SJSA1 (cell line): Measurements from ENCODE around the gene BAG1. TPM values are rescaled to one million over a fixed set of nuclear protein-coding genes. Genes with fewer than 3 reads are reported as not detected.

Experiments
- DNase-seq, 2 experiments: peaks; one replicate each; pipeline ENCODE4 v3.0.0-alpha.2; 2015 to 2020; ENCODE audit warnings: low spot score in 2 of 2, low read depth in 1 of 2
- H3K27ac ChIP-seq: fragments of 250-450 bp; sonication (Bioruptor Pico); 2 replicates; pipeline ENCODE4 v1.5.1; 2020; ENCODE audit warnings: mild to moderate bottlenecking, moderate library complexity
- H3K27me3 ChIP-seq: fragments of 250-450 bp; sonication (Bioruptor Pico); replicated peaks from 2 replicates; pipeline ENCODE4 v1.5.1; 2020; ENCODE audit warnings: mild to moderate bottlenecking, moderate library complexity
- H3K36me3 ChIP-seq: fragments of 250-450 bp; sonication (Bioruptor Pico); 2 replicates; pipeline ENCODE4 v1.5.1; 2020; ENCODE audit warnings: mild to moderate bottlenecking
- H3K4me1 ChIP-seq: fragments of 250-450 bp; sonication (Bioruptor Pico); replicated peaks from 2 replicates; pipeline ENCODE4 v1.6.1; 2021; ENCODE audit warnings: mild to moderate bottlenecking
- H3K4me3 ChIP-seq: fragments of 250-450 bp; sonication (Bioruptor Pico); 2 replicates; pipeline ENCODE4 v1.5.1; 2020; ENCODE audit warnings: mild to moderate bottlenecking
- H3K9me3 ChIP-seq: fragments of 250-450 bp; sonication (Bioruptor Pico); replicated peaks from 2 replicates; pipeline ENCODE4 v1.5.1; 2020; ENCODE audit warnings: mild to moderate bottlenecking
- total RNA-seq: library from RNA; depleted of rRNA; stranded (reverse); fragments of >200 nt; shearing (Covaris generic); gene quantifications from 2 replicates; pipeline ENCODE4 v1.2.3, GENCODE V29; 2014; rRNA removed

The BAG1 gene
- total RNA-seq, 1 experiment from 2014 or later = 25.0 TPM

DNA sequence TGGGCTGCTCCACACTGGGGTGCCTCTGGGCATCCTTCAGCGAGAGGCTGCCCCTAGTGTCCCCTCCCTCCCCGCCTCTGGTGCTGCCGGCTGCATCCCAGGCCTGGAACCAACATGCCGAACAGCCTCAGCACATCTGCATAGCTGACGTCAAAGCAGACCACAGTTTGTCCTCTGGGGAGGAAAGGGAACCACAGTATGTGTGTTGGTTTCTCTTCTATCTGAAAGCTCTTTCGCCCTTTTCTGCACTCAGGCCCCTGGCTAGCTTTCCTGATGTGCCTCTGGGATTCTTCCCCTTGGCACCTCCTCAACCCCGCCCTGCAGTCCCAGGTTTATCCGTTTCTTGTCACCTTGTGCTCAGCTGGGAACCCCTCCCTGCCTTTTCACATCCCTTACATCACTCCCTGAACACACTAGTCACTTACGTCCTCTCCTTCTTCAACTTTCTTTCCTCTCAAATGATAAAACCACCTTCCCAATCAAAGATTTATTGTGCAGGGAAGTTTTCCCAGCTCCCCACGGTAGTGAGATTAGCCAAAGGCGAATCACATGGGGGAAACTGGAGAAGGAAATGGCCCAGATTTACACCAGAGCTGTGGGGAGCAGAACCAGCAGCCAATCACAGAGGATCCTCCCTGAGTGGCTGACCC is 61.8 kb downstream of the BAG1 start:
- no peaks in the 10 kb centered on the region for H3K36me3 ChIP-seq
- no peak for DNase-seq
- H3K4me3 ChIP-seq = no peak overlapping the region
- no peaks in the 10 kb centered on the region for H3K9me3 ChIP-seq
- H3K27me3 ChIP-seq = no peaks in the 10 kb centered on the region
- H3K27ac ChIP-seq = no peak overlapping the region
- H3K4me1 ChIP-seq = no peaks in the 10 kb centered on the region

Other genes starting within 250 kb of the BAG1 start
- 142 and 143 TPM in 2 replicates for gene DNAJA1, start 239.4 kb downstream of the BAG1 start, total RNA-seq
- gene SMU1, start 188.0 kb downstream of the BAG1 start, total RNA-seq = 12.9 and 17.0 TPM in 2 replicates
- 2.6 and 4.7 TPM in 2 replicates for gene B4GALT1, start 97.4 kb downstream of the BAG1 start, total RNA-seq
- gene SPINK4, start 24.5 kb downstream of the BAG1 start, total RNA-seq = not detected in 2 replicates
- 60.5 and 65.9 TPM in 2 replicates for gene CHMP5, start 341 bp upstream of the BAG1 start, total RNA-seq
- 10.3 and 13.0 TPM in 2 replicates for gene NFX1, start 25.8 kb upstream of the BAG1 start, total RNA-seq
- gene AQP7, start 137.9 kb upstream of the BAG1 start, total RNA-seq = not detected in 2 replicates
- not detected in 2 replicates for gene AQP3, start 182.9 kb upstream of the BAG1 start, total RNA-seq
- 11.9 and 14.5 TPM in 2 replicates for gene NOL6, start 209.2 kb upstream of the BAG1 start, total RNA-seq